Measurements from ENCODE around the gene PAQR8. TPM values are rescaled to one million over a fixed set of nuclear protein-coding genes. Genes with fewer than 3 reads are reported as not detected.
"Not testable (repeated sequence)": the region's sequence is repeated elsewhere in the genome, so short reads cannot be mapped to it uniquely, and the experiment has no call there.

The PAQR8 gene
- total RNA-seq, 1 experiment from 2014 or later: 2.7 TPM

- DNase-seq (ENCODE audit: low spot score): no peak
Measured at GRCh38 chr6:52409499-52409898, 47.5 kb downstream of the PAQR8 start.

GRCh38 chr6:52410979-52411378 lies 49.0 kb downstream of the PAQR8 start:
- no peak for DNase-seq (ENCODE audit: low spot score)

DNA sequence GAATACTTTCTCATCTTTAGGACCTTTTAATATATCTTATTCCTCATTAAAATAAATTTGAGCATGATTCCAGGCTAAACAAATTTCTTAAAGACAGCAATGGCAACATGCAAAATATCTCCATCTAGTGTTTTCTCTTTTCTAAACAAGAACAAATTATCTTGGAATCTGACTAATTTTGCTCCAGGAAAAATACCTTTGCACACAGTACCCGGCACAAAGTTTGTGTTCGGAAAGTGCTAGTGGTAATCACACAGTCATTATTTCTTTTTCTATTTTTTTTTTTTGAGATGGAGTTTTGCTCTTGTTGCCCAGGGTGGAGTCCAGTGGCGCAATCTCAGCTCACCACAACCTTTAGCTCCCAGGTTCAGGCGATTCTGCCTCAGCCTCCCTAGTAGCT lies 50.0 kb downstream of the PAQR8 start:
- DNase-seq (ENCODE audit: low spot score): no peak

DNA sequence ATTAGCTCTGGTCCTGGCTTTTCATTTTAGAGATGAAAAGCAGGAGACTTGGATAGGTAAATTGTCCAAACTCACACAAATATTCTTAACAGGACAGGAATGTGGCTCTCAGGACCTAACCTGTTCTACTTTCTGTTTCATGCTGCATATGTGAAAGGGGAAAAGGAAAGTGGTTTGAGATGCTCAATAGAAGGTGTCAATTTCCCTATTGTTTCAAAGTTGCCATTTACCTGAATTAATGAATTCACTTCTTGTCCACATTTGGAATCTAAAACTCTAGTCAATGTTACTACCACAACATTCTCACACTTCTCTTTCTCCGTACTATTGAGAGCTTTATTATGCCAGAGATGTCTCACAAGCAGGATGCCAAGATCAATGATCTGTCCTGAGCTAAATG lies 53.4 kb downstream of the PAQR8 start:
- DNase-seq (ENCODE audit: low spot score): no peak

DNA sequence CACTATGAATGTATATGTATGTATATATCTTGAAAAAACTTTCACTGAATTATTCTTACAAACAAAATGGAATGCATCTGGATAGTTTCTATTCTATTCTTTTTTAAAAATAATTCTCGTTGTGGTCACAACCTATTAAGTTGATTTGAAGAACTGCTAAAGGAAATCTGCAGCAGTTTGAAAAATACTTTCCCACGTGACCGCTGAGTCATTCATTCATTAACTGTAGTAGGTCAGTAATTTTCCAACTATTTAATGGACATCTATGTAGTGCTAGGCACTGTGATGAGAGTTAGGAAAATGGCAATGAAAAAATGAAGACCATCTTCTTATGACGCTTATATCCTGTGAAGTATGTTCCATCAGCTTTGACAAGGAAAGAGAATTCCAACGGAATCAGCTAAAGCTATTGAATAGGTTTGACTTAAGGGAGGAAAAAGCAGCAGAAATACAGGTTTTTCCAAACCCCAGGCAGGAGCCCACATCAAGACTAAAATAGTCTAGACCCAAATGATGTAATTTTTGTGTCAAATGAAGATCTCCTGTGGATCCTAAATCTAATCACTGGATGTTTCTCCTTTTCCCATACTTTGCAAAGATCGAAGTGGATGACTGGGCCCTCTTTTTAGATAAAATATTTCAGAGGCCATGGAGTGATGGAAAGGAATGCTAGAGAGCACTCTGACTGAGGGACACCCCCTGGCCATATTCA lies 54.1 kb downstream of the PAQR8 start:
- peak; percentile 30 for DNase-seq (ENCODE audit: low spot score)

- peak; percentile 65 for DNase-seq (ENCODE audit: low spot score)
Measured at GRCh38 chr6:52416629-52417151, 54.7 kb downstream of the PAQR8 start.

DNA sequence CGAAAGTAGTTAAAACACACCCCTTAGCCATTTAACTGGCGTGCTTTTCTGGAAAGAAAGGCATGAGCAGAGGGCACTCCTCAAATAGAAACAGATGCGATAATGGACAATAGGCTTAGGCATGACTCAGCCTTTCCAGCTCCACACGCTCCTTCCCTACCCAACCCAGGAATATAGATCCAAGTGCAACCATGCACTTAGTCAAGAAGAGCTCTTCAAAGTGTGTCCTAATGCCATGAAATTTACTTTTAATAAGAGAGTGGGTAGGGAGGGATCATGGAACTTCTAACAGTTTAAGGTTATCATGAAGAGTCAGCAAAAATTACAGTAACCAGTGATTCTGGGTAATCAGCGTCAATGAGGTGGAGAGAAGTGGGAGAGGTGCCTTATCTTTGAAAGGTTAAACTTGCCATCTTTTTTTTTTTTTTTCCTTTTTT lies 55.7 kb downstream of the PAQR8 start:
- DNase-seq (ENCODE audit: low spot score): peak; percentile 82

GRCh38 chr6:52418606-52419005 lies 56.7 kb downstream of the PAQR8 start:
- DNase-seq (ENCODE audit: low spot score): no peak

- DNase-seq (ENCODE audit: low spot score): peak; percentile 94
Measured at GRCh38 chr6:52419809-52420667, 58.1 kb downstream of the PAQR8 start, which contains the start of gene EFHC1. Gene EFHC1, plus strand, starts transcription at chr6:52420342. Its CDS starts 69 bp downstream, at chr6:52420411.

GRCh38 chr6:52420668-52421358 lies 58.9 kb downstream of the PAQR8 start:
- DNase-seq (ENCODE audit: low spot score): peak; percentile 61

GRCh38 chr6:52422156-52422555 lies 60.2 kb downstream of the PAQR8 start:
- DNase-seq (ENCODE audit: low spot score): no peak

GRCh38 chr6:52423448-52423847 lies 61.5 kb downstream of the PAQR8 start:
- DNase-seq (ENCODE audit: low spot score): no peak

GRCh38 chr6:52423971-52424381 lies 62.0 kb downstream of the PAQR8 start:
- DNase-seq (ENCODE audit: low spot score): peak; percentile 89

DNA sequence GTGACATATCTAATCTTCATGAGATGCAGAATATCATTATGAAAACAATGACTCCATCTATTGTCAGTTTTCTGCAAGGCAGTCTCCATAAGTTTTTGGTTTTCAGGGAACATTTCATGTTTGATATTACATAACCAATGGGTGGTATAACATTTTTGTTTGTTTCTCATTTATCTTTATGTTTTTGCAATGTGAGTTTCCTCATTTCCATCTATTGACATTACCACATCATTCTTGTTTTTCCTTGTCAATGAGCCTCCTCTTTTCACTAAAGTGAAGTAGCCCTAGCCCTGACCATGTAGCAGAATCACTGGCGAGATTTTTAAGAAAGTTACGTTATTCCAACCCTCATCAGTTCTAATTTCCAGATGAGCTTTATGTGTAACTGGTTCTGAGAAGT lies 62.6 kb downstream of the PAQR8 start:
- DNase-seq (ENCODE audit: low spot score): no peak

GRCh38 chr6:52426667-52427066 lies 64.7 kb downstream of the PAQR8 start:
- no peak for DNase-seq (ENCODE audit: low spot score)

GRCh38 chr6:52433294-52433693 lies 71.3 kb downstream of the PAQR8 start:
- not testable (repeated sequence) for DNase-seq (ENCODE audit: low spot score)

DNA sequence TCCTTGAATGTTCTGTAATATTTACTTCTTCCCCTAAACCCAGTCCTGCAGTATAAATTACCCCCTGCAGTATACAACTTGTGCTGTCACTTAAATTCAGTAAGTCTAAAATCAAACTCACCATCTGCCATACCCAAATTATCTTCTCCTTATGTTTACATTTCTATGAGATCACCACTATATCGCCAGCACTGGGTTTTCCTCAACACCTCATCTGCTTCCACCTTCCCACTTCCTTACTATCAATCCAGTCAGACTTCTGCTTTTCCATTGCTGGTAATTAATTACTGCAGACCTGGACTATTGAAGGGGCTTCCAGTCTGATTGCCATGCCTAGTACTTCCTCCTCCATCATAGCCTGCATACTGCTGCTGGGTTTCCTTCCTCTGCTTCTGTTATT lies 73.4 kb downstream of the PAQR8 start:
- DNase-seq (ENCODE audit: low spot score): no peak

- DNase-seq (ENCODE audit: low spot score): no peak
Measured at GRCh38 chr6:52438926-52439325, 77.0 kb downstream of the PAQR8 start.

DNA sequence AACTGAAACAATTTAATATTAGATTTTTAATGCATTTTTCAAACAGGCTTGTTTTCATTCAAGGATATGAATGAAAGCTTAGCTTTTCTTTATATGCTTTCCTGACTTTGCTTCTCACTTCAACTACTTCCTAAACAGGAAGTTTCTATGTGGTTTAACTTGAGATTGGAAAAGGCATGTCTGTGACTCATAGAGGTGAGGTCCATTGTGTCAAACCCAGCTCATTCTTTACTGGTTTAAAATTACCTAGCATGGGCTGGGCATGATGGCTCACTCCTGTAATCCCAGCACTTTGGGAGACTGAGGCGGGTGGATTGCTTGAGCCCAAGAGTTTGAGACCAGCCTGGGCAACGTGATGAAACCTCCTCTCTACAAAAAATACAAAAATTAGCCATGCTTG lies 92.6 kb downstream of the PAQR8 start:
- DNase-seq (ENCODE audit: low spot score): peak; percentile 72

GRCh38 chr6:52457096-52457495 lies 95.1 kb downstream of the PAQR8 start:
- no peak for DNase-seq (ENCODE audit: low spot score)

All from A172 (cell line).